ENCODE data around the gene VENTX. TPM values are rescaled to one million over a fixed set of nuclear protein-coding genes. Genes with fewer than 3 reads are reported as not detected.

The VENTX gene
- total RNA-seq, 4 donors from 2014 or later = 0.21 to 1.3 (median 0.51) TPM; not detected in 1

- H3K36me3 ChIP-seq = no peaks in the 10 kb centered on the region
- no peak for DNase-seq
- H3K4me1 ChIP-seq = no peaks in the 10 kb centered on the region
- TF ChIP-seq POLR2A (IDR thresholded peaks at IDR 0.05) (no peak), CTCF (IDR thresholded peaks at IDR 0.05) (no peak)
- no peaks in the 10 kb centered on the region for H3K9me3 ChIP-seq
- no peak overlapping the region for H3K4me3 ChIP-seq
- no peaks in the 10 kb centered on the region for H3K27me3 ChIP-seq
- intact Hi-C loops (cut with DNase I; ENCODE audit: low total_unique reads) = no loop called here
- no peak overlapping the region for H3K27ac ChIP-seq
These were observed 40.5 kb upstream of the VENTX start for GRCh38 chr10:133196936-133197758.

- Histone ChIP-seq H3K4me1 (no peaks in the 10 kb centered on the region), H3K27ac (no peak overlapping the region), H3K4me3 (no peak overlapping the region), H3K27me3 (no peaks in the 10 kb centered on the region), H3K9me3 (no peaks in the 10 kb centered on the region), H3K36me3 (no peaks in the 10 kb centered on the region)
- DNase-seq = no peak
- TF ChIP-seq POLR2A (IDR thresholded peaks at IDR 0.05) = no peak
- TF ChIP-seq CTCF (IDR thresholded peaks at IDR 0.05) = no peak
- intact Hi-C loops (cut with DNase I; ENCODE audit: low total_unique reads) = no loop called here
These were observed 39.9 kb upstream of the VENTX start for GRCh38 chr10:133197786-133198185.

- no peak for TF ChIP-seq CTCF (IDR thresholded peaks at IDR 0.05)
- TF ChIP-seq POLR2A (IDR thresholded peaks at IDR 0.05) = no peak
- Histone ChIP-seq H3K36me3 (no peaks in the 10 kb centered on the region), H3K27me3 (no peaks in the 10 kb centered on the region), H3K4me1 (no peaks in the 10 kb centered on the region), H3K4me3 (no peak overlapping the region), H3K27ac (no peak overlapping the region), H3K9me3 (no peaks in the 10 kb centered on the region)
- intact Hi-C loops (cut with DNase I; ENCODE audit: low total_unique reads) = no loop called here
- DNase-seq = no peak
These were observed 39.4 kb upstream of the VENTX start for GRCh38 chr10:133198206-133198605.

DNA sequence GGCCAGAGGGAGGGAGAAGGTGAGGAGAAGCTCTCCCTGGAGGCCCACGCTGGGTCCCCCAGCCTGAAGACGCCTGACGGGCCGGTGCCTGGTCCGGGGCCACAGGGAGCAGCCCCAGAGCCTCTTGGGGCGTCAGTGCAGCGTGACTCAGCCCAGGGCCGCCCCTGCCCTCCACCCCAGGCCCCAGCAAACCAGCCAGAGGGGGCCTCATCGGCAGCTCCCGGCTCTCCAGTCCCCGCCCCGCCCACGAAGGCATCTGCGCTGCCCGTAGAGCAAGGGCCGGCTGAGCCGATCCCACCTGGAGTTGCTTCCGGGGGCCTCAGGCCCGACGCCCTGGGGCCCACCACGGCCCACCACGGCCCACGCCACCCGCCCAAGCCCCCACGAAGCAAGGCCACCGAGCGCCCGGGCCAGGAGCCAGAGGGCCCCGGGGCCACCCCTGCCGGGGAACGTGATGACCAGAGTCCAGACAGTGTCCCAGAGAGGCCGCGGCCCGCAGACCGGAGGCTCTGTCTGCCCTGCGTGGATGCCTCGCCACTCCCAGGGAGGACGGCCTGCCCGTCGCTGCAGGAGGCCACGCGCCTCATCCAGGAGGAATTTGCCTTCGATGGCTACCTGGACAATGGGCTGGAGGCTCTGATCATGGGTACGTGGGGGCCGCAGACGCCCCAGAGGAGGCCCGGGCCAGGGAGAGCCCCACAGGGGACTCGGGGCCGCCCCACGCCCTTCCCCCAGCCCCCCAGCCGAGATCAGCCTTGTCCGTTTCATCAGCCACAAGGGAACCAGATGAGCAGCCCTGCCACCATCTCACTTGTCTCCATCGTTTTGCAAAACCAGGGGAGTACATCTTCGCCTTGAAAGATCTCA lies 38.8 kb upstream of the VENTX start:
- no peaks in the 10 kb centered on the region for H3K9me3 ChIP-seq
- intact Hi-C loops (cut with DNase I; ENCODE audit: low total_unique reads) = no loop called here
- no peak overlapping the region for H3K27ac ChIP-seq
- H3K36me3 ChIP-seq = no peaks in the 10 kb centered on the region
- H3K27me3 ChIP-seq = no peaks in the 10 kb centered on the region
- no peak overlapping the region for H3K4me3 ChIP-seq
- no peak for DNase-seq
- no peaks in the 10 kb centered on the region for H3K4me1 ChIP-seq
- TF ChIP-seq CTCF (IDR thresholded peaks at IDR 0.05) (no peak), POLR2A (IDR thresholded peaks at IDR 0.05) (no peak)

DNA sequence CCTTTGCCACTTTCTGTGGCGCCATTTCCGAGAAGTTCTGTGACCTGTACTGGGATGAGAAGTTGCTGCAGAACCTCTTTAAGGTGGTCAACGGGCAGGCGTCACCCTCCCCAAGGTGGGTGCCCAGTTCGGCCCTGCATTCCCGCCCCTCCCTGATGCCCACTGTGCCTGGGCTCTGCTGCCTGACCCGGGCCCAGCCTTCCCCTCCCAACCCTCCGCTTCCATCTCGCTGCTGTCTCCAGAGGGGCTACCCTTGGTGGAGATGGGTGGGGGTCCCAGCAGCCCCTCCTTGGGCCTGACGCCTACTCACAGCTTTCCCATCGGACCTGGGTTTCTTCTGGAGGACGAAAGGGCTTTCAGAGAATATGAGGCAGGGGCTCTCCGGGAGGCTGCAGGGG lies 38.2 kb upstream of the VENTX start:
- no peak for DNase-seq
- Histone ChIP-seq H3K4me3 (no peak overlapping the region), H3K27me3 (no peaks in the 10 kb centered on the region), H3K4me1 (no peaks in the 10 kb centered on the region), H3K9me3 (no peaks in the 10 kb centered on the region), H3K27ac (no peak overlapping the region), H3K36me3 (no peaks in the 10 kb centered on the region)
- TF ChIP-seq CTCF (IDR thresholded peaks at IDR 0.05) (no peak), POLR2A (IDR thresholded peaks at IDR 0.05) (no peak)
- intact Hi-C loops (cut with DNase I; ENCODE audit: low total_unique reads) = no loop called here
